ENCODE results near the gene DTD2. TPM values are rescaled to one million over a fixed set of nuclear protein-coding genes. Genes with fewer than 3 reads are reported as not detected.

DTD2 gene
- total RNA-seq, 3 donors from 2014 or later (not counting 1 experiment from before 2014, with no cell fraction given), result 6.6 to 11.9 (median 7.4) TPM

DNA sequence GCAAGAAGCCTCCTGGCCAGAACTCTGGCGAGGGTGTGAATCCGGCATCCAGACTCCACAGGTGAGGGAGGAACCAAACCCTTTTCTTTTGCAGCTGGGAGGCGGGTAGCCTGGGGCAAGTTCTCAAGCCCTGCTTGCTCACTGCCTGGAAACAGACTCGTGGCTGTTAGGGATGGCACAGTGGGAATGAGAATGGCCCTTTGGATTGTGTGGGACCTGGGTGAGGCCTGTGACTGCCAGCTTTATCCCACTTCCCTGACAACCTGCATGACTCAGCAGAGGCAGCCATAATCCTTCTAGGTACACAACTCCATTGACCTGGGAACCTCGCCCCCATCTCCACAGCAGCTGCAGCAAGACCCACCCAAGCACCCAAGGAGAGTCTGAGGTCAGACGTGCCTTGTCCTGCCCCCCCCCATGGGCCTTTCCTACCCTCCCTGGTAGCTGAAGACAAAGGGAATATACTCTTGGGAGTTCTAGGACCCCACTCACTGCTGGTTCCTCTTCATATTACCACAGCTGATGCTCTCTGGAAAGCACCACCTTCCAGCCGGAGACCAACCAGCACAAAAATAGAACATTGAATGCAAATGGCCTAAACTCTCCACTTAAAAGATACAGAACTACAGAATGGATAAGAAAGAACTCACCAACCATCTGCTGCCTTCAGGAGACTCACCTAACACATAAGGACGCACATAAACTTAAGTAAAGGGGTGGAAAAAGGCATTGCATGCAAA, 35.6 kb upstream of the DTD2 start:
- intact Hi-C loops (cut with micrococcal nuclease), result no loop called here
- Mint-ChIP-seq H3K9me3 (peaks cover 0 to 2% of the 10 kb centered on the region in 2 donors), H3K4me1 (no peaks in the 10 kb centered on the region), H3K36me3 (no peaks in the 10 kb centered on the region), H3K27ac (no peak overlapping the region), H3K27me3 (ENCODE audit: low read depth in 2 of 2) (peaks cover 17 to 45% of the 10 kb centered on the region in 2 donors), H3K4me3 (no peak overlapping the region)
- Histone ChIP-seq H3K27ac (ENCODE audit: low read length) (no peak overlapping the region), H3K4me3 (ENCODE audit: low read length) (no peak overlapping the region), H3K9me3 (ENCODE audit: control insufficient read depth, insufficient read depth, low read length) (no peaks in the 10 kb centered on the region), H3K36me3 (ENCODE audit: control insufficient read depth, insufficient read depth, low read length) (no peaks in the 10 kb centered on the region), H3K27me3 (ENCODE audit: control insufficient read depth, insufficient read depth, low read length) (peaks cover 2% of the 10 kb centered on the region), H3K4me1 (ENCODE audit: control insufficient read depth, insufficient read depth, low read length) (peaks cover 7% of the 10 kb centered on the region)
- no peak for ATAC-seq
- 84% methylated on average over 7 of the region's 8 CpGs for WGBS (ENCODE audit: insufficient coverage)
- TF ChIP-seq, protein P1, sequence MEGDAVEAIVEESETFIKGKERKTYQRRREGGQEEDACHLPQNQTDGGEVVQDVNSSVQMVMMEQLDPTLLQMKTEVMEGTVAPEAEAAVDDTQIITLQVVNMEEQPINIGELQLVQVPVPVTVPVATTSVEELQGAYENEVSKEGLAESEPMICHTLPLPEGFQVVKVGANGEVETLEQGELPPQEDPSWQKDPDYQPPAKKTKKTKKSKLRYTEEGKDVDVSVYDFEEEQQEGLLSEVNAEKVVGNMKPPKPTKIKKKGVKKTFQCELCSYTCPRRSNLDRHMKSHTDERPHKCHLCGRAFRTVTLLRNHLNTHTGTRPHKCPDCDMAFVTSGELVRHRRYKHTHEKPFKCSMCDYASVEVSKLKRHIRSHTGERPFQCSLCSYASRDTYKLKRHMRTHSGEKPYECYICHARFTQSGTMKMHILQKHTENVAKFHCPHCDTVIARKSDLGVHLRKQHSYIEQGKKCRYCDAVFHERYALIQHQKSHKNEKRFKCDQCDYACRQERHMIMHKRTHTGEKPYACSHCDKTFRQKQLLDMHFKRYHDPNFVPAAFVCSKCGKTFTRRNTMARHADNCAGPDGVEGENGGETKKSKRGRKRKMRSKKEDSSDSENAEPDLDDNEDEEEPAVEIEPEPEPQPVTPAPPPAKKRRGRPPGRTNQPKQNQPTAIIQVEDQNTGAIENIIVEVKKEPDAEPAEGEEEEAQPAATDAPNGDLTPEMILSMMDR (IDR thresholded peaks at IDR 0.05), result no peak
- DNase-seq, result no peak

DNA sequence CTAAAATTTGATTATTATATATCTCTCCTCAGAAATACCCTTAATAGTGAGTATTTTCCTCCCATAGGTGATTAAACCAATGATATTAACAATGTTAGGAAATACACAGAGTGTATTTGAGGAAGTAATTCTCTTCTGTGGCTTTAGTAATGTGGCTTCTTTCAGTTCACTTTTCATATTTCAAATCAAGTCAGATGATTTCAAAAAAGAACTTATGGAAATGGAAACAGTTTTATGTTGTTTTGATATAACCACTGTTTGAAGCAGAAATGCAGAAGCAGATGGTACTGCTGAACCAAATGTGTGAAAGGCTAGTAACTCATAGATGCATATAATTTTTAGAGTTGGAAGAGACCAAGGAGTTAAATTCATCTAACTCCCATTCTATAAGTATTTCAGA, 32.4 kb upstream of the DTD2 start:
- Histone ChIP-seq H3K4me3 (ENCODE audit: low read length) (no peak overlapping the region), H3K4me1 (ENCODE audit: control insufficient read depth, insufficient read depth, low read length) (peaks cover 7% of the 10 kb centered on the region), H3K27ac (ENCODE audit: low read length) (no peak overlapping the region), H3K9me3 (ENCODE audit: control insufficient read depth, insufficient read depth, low read length) (no peaks in the 10 kb centered on the region), H3K27me3 (ENCODE audit: control insufficient read depth, insufficient read depth, low read length) (peaks cover 2% of the 10 kb centered on the region), H3K36me3 (ENCODE audit: control insufficient read depth, insufficient read depth, low read length) (no peaks in the 10 kb centered on the region)
- intact Hi-C loops (cut with micrococcal nuclease), result no loop called here
- TF ChIP-seq, protein P1 (IDR thresholded peaks at IDR 0.05), result no peak
- DNase-seq, result no peak
- Mint-ChIP-seq H3K4me3 (no peak overlapping the region), H3K9me3 (no peaks in the 10 kb centered on the region), H3K36me3 (no peaks in the 10 kb centered on the region), H3K27me3 (ENCODE audit: low read depth in 2 of 2) (peaks cover 11 to 16% of the 10 kb centered on the region in 2 donors), H3K4me1 (no peaks in the 10 kb centered on the region), H3K27ac (no peak overlapping the region)
- ATAC-seq, result no peak

DNA sequence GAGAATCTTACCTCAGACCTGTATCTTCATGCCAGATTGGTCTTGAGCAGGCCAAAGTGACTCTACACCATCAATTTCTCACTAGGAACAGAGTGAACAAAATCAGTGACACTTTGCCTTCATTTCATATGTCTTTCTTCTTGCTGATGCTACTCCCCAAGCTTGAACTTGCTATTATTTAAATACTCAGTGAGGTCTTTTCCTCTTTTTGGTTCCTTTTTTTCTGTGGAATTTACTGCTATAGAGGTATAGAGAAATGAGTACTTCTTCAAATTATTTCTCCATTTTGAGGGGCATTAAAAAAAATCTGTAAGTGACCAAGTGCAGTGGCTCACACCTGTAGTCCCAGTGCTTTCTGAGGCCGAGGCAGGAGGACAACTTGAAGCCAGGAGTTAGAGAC, 30.6 kb upstream of the DTD2 start, which contains the start of gene GPR33:
Gene GPR33 (minus strand): TSS at position 154 of the 400 bp plus-strand sequence. CDS start 4,074 bp downstream, outside the sequence.
- no peaks in the 10 kb centered on the region for H3K36me3 ChIP-seq (ENCODE audit: control insufficient read depth, insufficient read depth, low read length)
- H3K4me3 ChIP-seq (ENCODE audit: low read length), result no peak within 1 kb of the TSS
- no peaks in the 10 kb centered on the region for H3K4me1 Mint-ChIP-seq
- no peaks in the 10 kb centered on the region for H3K9me3 ChIP-seq (ENCODE audit: control insufficient read depth, insufficient read depth, low read length)
- peaks cover 18 to 26% of the 10 kb centered on the region in 2 donors for H3K27me3 Mint-ChIP-seq (ENCODE audit: low read depth in 2 of 2)
- no peak within 1 kb of the TSS for H3K4me3 Mint-ChIP-seq
- TF ChIP-seq, protein P1 (IDR thresholded peaks at IDR 0.05), result no peak
- intact Hi-C loops (cut with micrococcal nuclease), result no loop called here
- no peaks in the 10 kb centered on the region for H3K27me3 ChIP-seq (ENCODE audit: control insufficient read depth, insufficient read depth, low read length)
- WGBS (ENCODE audit: insufficient coverage), result 38% methylated on average over 1 of the region's 1 CpG
- peaks cover 7% of the 10 kb centered on the region for H3K4me1 ChIP-seq (ENCODE audit: control insufficient read depth, insufficient read depth, low read length)
- no peaks in the 10 kb centered on the region for H3K9me3 Mint-ChIP-seq
- H3K27ac Mint-ChIP-seq, result no peak within 1 kb of the TSS
- ATAC-seq (no peak), DNase-seq (no peak)
- no peaks in the 10 kb centered on the region for H3K36me3 Mint-ChIP-seq
- no peak within 1 kb of the TSS for H3K27ac ChIP-seq (ENCODE audit: low read length)

DNA sequence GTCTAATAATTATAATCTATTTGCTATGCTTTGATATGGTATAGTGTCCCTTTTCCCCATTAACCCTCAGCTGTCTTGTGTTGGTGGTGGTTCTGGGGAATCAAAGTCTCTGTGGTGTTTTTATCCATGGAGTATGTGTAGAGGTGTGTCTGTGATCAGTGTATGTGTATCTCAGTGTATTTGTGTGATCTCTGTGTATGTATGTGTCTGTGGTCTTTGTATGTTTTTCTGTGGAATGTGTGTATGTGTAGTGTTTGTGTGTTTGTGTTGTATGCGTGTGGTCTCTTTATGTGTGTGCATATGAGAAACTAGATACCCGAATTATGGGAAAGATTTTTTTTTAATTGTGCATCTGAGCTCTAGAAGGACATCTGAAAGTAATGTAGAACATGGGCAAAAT, 29.5 kb upstream of the DTD2 start:
- WGBS (ENCODE audit: insufficient coverage), result 89% methylated on average over 2 of the region's 2 CpGs
- TF ChIP-seq, protein P1 (IDR thresholded peaks at IDR 0.05), result no peak
- no peak for DNase-seq
- Histone ChIP-seq H3K9me3 (ENCODE audit: control insufficient read depth, insufficient read depth, low read length) (no peaks in the 10 kb centered on the region), H3K27ac (ENCODE audit: low read length) (no peak overlapping the region), H3K27me3 (ENCODE audit: control insufficient read depth, insufficient read depth, low read length) (no peaks in the 10 kb centered on the region), H3K36me3 (ENCODE audit: control insufficient read depth, insufficient read depth, low read length) (no peaks in the 10 kb centered on the region), H3K4me3 (ENCODE audit: low read length) (no peak overlapping the region), H3K4me1 (ENCODE audit: control insufficient read depth, insufficient read depth, low read length) (peaks cover 7% of the 10 kb centered on the region)
- Mint-ChIP-seq H3K4me1 (no peaks in the 10 kb centered on the region), H3K4me3 (no peak overlapping the region), H3K27me3 (ENCODE audit: low read depth in 2 of 2) (peaks cover 18 to 20% of the 10 kb centered on the region in 2 donors), H3K27ac (no peak overlapping the region), H3K36me3 (no peaks in the 10 kb centered on the region), H3K9me3 (no peaks in the 10 kb centered on the region)
- intact Hi-C loops (cut with micrococcal nuclease), result no loop called here
- no peak for ATAC-seq

All from natural killer cell (primary cell).